ENCODE data around the gene MAPK10. TPM values are rescaled to one million over a fixed set of nuclear protein-coding genes. Genes with fewer than 3 reads are reported as not detected.

The MAPK10 gene
- total and polyA plus RNA-seq, 2 donors (not counting 3 experiments of a cell fraction or from before 2014, with no cell fraction given) = 0.17 TPM; not detected in 1

GRCh38 chr4:86044593-86044985 is 315.3 kb downstream of the MAPK10 start:
- intact Hi-C loops (cut with micrococcal nuclease) = loop anchor here (1.0 to 5.0 kb wide), 6 partner anchors 75 to 897 kb away; no protein-coding TSS in a partner anchor
- dilution Hi-C loops (cut with MboI; ENCODE audit: extremely low pct_ligation_motif_present, low sequenced_read_pairs) = no loop called here
- Histone ChIP-seq H3K9me3 (replicated peaks; ENCODE audit: control insufficient read depth, insufficient read depth, low read length) (no peaks in the 10 kb centered on the region), H3K27me3 (ENCODE audit: control insufficient read depth in 2 of 2, insufficient read depth in 2 of 2, low read length in 2 of 2) (peaks cover 6 to 17% of the 10 kb centered on the region in 2 experiments), H4K20me1 (replicated peaks; ENCODE audit: control insufficient read depth, extremely low read depth, insufficient read depth, low read length) (no peaks in the 10 kb centered on the region), H3K4me1 (ENCODE audit: control insufficient read depth, extremely low read depth, insufficient read depth, low read length) (no peaks in the 10 kb centered on the region), H3K4me3 (replicated peaks in 1 of 3; ENCODE audit: insufficient read depth in 1 of 3, low read depth in 1 of 3, low read length in 3 of 3) (no peak overlapping the region), H3K9me1 (replicated peaks; ENCODE audit: control insufficient read depth, extremely low read depth, insufficient read depth, low read length) (no peaks in the 10 kb centered on the region), H3K79me2 (ENCODE audit: control insufficient read depth, insufficient read depth, low read length) (no peaks in the 10 kb centered on the region), H2AFZ (ENCODE audit: low read depth, low read length) (no peak overlapping the region), H3K4me2 (ENCODE audit: insufficient read depth, low read length) (no peak overlapping the region), H3K9ac (replicated peaks; ENCODE audit: extremely low read depth, insufficient read depth, low read length) (no peak overlapping the region), H3K36me3 (ENCODE audit: control insufficient read depth in 2 of 2, extremely low read depth in 1 of 2, insufficient read depth in 2 of 2, low read length in 2 of 2) (no peaks in the 10 kb centered on the region), H3K27ac (ENCODE audit: insufficient read depth, low read depth, low read length) (no peak overlapping the region)
- BruUV-seq (replicated peaks) = no TSS peak
- TF ChIP-seq CTCF (IDR thresholded peaks at IDR 0.05; ENCODE audit: extremely low read depth in 1 of 2, insufficient read depth in 1 of 2, low read depth in 1 of 2, low read length in 2 of 2) (no peak), EZH2 (IDR thresholded peaks at IDR 0.05; ENCODE audit: borderline replicate concordance, low read depth, low read length, severe bottlenecking) (no peak), MAX (IDR thresholded peaks at IDR 0.05; ENCODE audit: insufficient read depth, insufficient read length) (no peak), MYC (IDR thresholded peaks at IDR 0.05; ENCODE audit: low read depth, low read length) (no peak), FOS (IDR thresholded peaks at IDR 0.05; ENCODE audit: borderline replicate concordance, insufficient read depth, low read length) (no peak), JUN (IDR thresholded peaks at IDR 0.05; ENCODE audit: borderline replicate concordance, insufficient read depth, insufficient read length, low read depth) (no peak), POLR2AphosphoS5 (IDR thresholded peaks at IDR 0.05; ENCODE audit: insufficient read depth, low read depth, low read length) (no peak), POLR2A (IDR thresholded peaks at IDR 0.05; ENCODE audit: low read depth, low read length) (no peak), GATA2 (IDR thresholded peaks at IDR 0.05; ENCODE audit: insufficient read depth, insufficient read length, low read depth, low read length) (no peak)
- ChIA-PET CTCF (interaction anchor here (0.6 to 3.6 kb wide), 32 partner anchors 8 to 960 kb away, joined by 3 to 56 read pairs (median 5); no protein-coding TSS in a partner anchor), POLR2A (no interaction called here)
- DNase-seq (ENCODE audit: low read depth, low spot score) (no peak), FAIRE-seq (no peak)

Measured in endothelial cell of umbilical vein (primary cell).